GM21526 (cell line): ENCODE data around the gene LSMEM2.
"Not testable (repeated sequence)": the region's sequence is repeated elsewhere in the genome, so short reads cannot be mapped to it uniquely, and the experiment has no call there.

Source experiments
- ATAC-seq: cut with Tn5 transposase; IDR thresholded peaks from one replicate; pipeline ENCODE4 v1.9.1; 2021; ENCODE audit warnings: moderate library complexity; ENCODE audit not compliant: unreplicated experiment, low FRiP score

LSMEM2 gene

GRCh38 chr3:50263478-50264382 lies 15.2 kb upstream of the LSMEM2 start:
- no peak for ATAC-seq

GRCh38 chr3:50264383-50264963 lies 14.4 kb upstream of the LSMEM2 start:
- ATAC-seq: no peak

GRCh38 chr3:50264964-50265485 lies 13.9 kb upstream of the LSMEM2 start:
- no peak for ATAC-seq

- no peak for ATAC-seq
Observed at GRCh38 chr3:50265571-50265970, 13.3 kb upstream of the LSMEM2 start.

GRCh38 chr3:50266017-50266416 lies 12.9 kb upstream of the LSMEM2 start:
- ATAC-seq: no peak

GRCh38 chr3:50266836-50267235 lies 12.1 kb upstream of the LSMEM2 start:
- no peak for ATAC-seq

GRCh38 chr3:50267280-50267913 lies 11.5 kb upstream of the LSMEM2 start:
- ATAC-seq: no peak

- ATAC-seq: no peak
Observed at GRCh38 chr3:50268276-50268675, 10.6 kb upstream of the LSMEM2 start.

- ATAC-seq: no peak
Observed at GRCh38 chr3:50268703-50269451, 10.0 kb upstream of the LSMEM2 start, which contains the start of gene SEMA3B. Gene SEMA3B, plus strand, starts transcription at chr3:50269147. Its CDS starts 94 bp downstream, at chr3:50269241.

- ATAC-seq: no peak
Observed at GRCh38 chr3:50269460-50269859, 9.4 kb upstream of the LSMEM2 start.

GRCh38 chr3:50269977-50270413 lies 8.9 kb upstream of the LSMEM2 start:
- ATAC-seq: no peak

GRCh38 chr3:50270422-50271224 lies 8.3 kb upstream of the LSMEM2 start:
- no peak for ATAC-seq

- ATAC-seq: no peak
Observed at GRCh38 chr3:50271314-50271936, 7.5 kb upstream of the LSMEM2 start.

- not testable (repeated sequence) for ATAC-seq
Observed at GRCh38 chr3:50272538-50272910, 6.4 kb upstream of the LSMEM2 start.

- peak; percentile 56 for ATAC-seq
Observed at GRCh38 chr3:50272911-50273688, 5.8 kb upstream of the LSMEM2 start.

- ATAC-seq: no peak
Observed at GRCh38 chr3:50273689-50274065, 5.2 kb upstream of the LSMEM2 start.

- no peak for ATAC-seq
Observed at GRCh38 chr3:50274371-50275104, 4.3 kb upstream of the LSMEM2 start.
